DMS79 (cell line): ENCODE measurements around the gene SMC1B.
"Not testable (repeated sequence)": the region's sequence is repeated elsewhere in the genome, so short reads cannot be mapped to it uniquely, and the experiment has no call there.

ENCODE experiments used
- DNase-seq: peaks from one replicate; lab custom pipeline; 2025; lab: John Stamatoyannopoulos, UW

SMC1B gene

GRCh38 chr22:45442116-45442515, 28.7 kb upstream of the SMC1B start:
- DNase-seq = no peak

- no peak for DNase-seq
Measured at GRCh38 chr22:45441138-45441537, 27.7 kb upstream of the SMC1B start.

GRCh38 chr22:45440688-45441087, 27.3 kb upstream of the SMC1B start:
- not testable (repeated sequence) for DNase-seq

GRCh38 chr22:45438336-45438735, 24.9 kb upstream of the SMC1B start:
- no peak for DNase-seq

- DNase-seq = not testable (repeated sequence)
Measured at GRCh38 chr22:45436871-45437517, 23.6 kb upstream of the SMC1B start.

GRCh38 chr22:45435544-45436139, 22.2 kb upstream of the SMC1B start:
- no peak for DNase-seq

GRCh38 chr22:45434981-45435380, 21.6 kb upstream of the SMC1B start:
- DNase-seq = no peak

- no peak for DNase-seq
Measured at GRCh38 chr22:45430871-45431270, 17.5 kb upstream of the SMC1B start.

GRCh38 chr22:45429981-45430775, 16.8 kb upstream of the SMC1B start:
- no peak for DNase-seq

- no peak for DNase-seq
Measured at GRCh38 chr22:45429424-45429823, 16.0 kb upstream of the SMC1B start.

GRCh38 chr22:45428391-45429385, 15.3 kb upstream of the SMC1B start:
- no peak for DNase-seq

- DNase-seq = no peak
Measured at GRCh38 chr22:45427114-45427513, 13.7 kb upstream of the SMC1B start.

- no peak for DNase-seq
Measured at GRCh38 chr22:45426387-45426786, 13.0 kb upstream of the SMC1B start.

GRCh38 chr22:45425531-45426265, 12.3 kb upstream of the SMC1B start:
- DNase-seq = no peak

- DNase-seq = no peak
Measured at GRCh38 chr22:45425101-45425500, 11.7 kb upstream of the SMC1B start.

- no peak for DNase-seq
Measured at GRCh38 chr22:45424241-45424731, 10.9 kb upstream of the SMC1B start.

GRCh38 chr22:45423524-45423923, 10.1 kb upstream of the SMC1B start:
- DNase-seq = no peak

GRCh38 chr22:45422237-45422983, 9.0 kb upstream of the SMC1B start:
- no peak for DNase-seq

- no peak for DNase-seq
Measured at GRCh38 chr22:45421349-45422055, 8.1 kb upstream of the SMC1B start.

GRCh38 chr22:45420539-45420938, 7.1 kb upstream of the SMC1B start:
- DNase-seq = no peak
